ENCODE measurements around the gene MBOAT2.

- TF ChIP-seq CTCF (IDR thresholded peaks at IDR 0.05) (no peak), POLR2A (IDR thresholded peaks at IDR 0.05) (no peak)
These were observed 2.3 kb downstream of the MBOAT2 start for GRCh38 chr2:9001229-9001628.
